B cell (primary cell): ENCODE results near the gene PAFAH1B2.

Source experiments
- EZH2 ChIP-seq: IDR thresholded peaks from 2 replicates; pipeline ENCODE4 v1.6.1; 2012; ENCODE audit warnings: borderline replicate concordance, low read depth, mild to moderate bottlenecking, moderate library complexity, low read length; ENCODE audit not compliant: insufficient read depth, poor library complexity, severe bottlenecking
- TF ChIP-seq, protein P1 (sequence below): fragments of 200-600 bp; IDR thresholded peaks from one replicate; pipeline ENCODE4 v1.8.0; 2022; ENCODE audit warnings: antibody characterized with exemption, mild to moderate bottlenecking

DNA sequence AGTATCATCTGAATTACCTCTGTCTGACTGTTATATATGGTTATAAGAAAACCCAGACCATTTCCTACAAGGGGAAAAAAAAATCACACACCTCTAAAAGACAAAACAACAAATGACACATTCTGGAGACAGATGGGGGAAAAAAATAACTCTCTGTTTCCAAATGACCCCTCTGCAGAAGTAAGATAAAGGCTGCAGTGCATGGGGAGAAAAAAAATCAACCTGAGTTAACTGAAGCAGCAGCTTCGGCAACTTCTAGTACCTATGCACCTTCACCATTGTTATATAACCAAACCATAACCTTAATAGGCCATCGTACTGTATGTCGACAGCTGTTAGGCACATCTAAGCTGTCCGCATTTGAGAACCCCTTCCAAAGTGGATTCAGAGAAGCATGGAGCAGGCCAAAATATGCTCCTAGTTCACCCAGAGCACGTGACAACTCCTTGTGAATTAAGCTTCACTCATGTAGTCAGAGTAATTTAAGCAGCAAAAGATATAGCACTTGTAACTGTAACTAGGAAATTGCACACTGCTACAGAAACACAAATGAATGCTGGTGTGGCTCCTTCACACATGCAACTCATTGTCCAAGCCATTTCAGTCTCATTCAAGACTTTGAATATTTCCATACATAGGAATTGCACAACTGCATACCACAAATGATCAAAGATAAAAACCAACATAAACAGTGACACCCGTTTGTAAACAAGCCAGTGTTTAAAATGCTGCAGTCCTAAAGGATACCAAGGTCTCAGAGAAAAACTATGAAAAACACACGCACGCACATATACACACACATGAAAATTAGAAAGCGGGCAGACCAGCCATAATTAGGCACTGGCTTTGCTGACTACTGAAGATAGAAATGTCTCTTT lies 48.6 kb upstream of the PAFAH1B2 start:
- no peak for TF ChIP-seq EZH2
- TF ChIP-seq, protein P1, sequence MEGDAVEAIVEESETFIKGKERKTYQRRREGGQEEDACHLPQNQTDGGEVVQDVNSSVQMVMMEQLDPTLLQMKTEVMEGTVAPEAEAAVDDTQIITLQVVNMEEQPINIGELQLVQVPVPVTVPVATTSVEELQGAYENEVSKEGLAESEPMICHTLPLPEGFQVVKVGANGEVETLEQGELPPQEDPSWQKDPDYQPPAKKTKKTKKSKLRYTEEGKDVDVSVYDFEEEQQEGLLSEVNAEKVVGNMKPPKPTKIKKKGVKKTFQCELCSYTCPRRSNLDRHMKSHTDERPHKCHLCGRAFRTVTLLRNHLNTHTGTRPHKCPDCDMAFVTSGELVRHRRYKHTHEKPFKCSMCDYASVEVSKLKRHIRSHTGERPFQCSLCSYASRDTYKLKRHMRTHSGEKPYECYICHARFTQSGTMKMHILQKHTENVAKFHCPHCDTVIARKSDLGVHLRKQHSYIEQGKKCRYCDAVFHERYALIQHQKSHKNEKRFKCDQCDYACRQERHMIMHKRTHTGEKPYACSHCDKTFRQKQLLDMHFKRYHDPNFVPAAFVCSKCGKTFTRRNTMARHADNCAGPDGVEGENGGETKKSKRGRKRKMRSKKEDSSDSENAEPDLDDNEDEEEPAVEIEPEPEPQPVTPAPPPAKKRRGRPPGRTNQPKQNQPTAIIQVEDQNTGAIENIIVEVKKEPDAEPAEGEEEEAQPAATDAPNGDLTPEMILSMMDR, result no peak
